H9 (cell line): Measurements from ENCODE around the gene CEP170B. TPM values are rescaled to one million over a fixed set of nuclear protein-coding genes. Genes with fewer than 3 reads are reported as not detected.

Experiments used
- DNase-seq: peaks from one replicate; pipeline ENCODE4 v3.0.0-alpha.2; 2017
- H2AFZ ChIP-seq: one replicate; pipeline ENCODE4 v1.6.1; 2013; ENCODE audit warnings: mild to moderate bottlenecking, low read length, control low read depth, moderate library complexity
- H2AK5ac ChIP-seq: 2 replicates; pipeline ENCODE4 v1.6.1; 2013; ENCODE audit warnings: low read length, control low read depth, mixed read lengths; ENCODE audit not compliant: insufficient read length
- H2BK120ac ChIP-seq: one replicate; pipeline ENCODE4 v1.6.1; 2013; ENCODE audit warnings: low read depth, mild to moderate bottlenecking, low read length, control low read depth, inconsistent platforms; ENCODE audit not compliant: poor library complexity, severe bottlenecking
- H2BK12ac ChIP-seq: 2 replicates; pipeline ENCODE4 v1.6.1; 2013; ENCODE audit warnings: low read length, control low read depth, mixed read lengths, low read depth; ENCODE audit not compliant: insufficient read length
- H2BK15ac ChIP-seq: 2 replicates; pipeline ENCODE4 v1.6.1; 2013; ENCODE audit warnings: low read depth, low read length, control low read depth
- H2BK20ac ChIP-seq: one replicate; pipeline ENCODE4 v1.6.1; 2013; ENCODE audit warnings: low read depth, mild to moderate bottlenecking, low read length, control low read depth, inconsistent platforms; ENCODE audit not compliant: poor library complexity, severe bottlenecking
- H2BK5ac ChIP-seq: 2 replicates; pipeline ENCODE4 v1.6.1; 2013; ENCODE audit warnings: low read length, control low read depth, mixed read lengths; ENCODE audit not compliant: insufficient read length
- H3K14ac ChIP-seq: 2 replicates; pipeline ENCODE4 v1.6.1; 2013; ENCODE audit warnings: low read length, control low read depth; ENCODE audit not compliant: insufficient read depth
- H3K18ac ChIP-seq: 2 replicates; pipeline ENCODE4 v1.6.1; 2013; ENCODE audit warnings: low read depth, mild to moderate bottlenecking, mixed read lengths, low read length, control low read depth; ENCODE audit not compliant: insufficient read length
- H3K23ac ChIP-seq: 2 replicates; pipeline ENCODE4 v1.6.1; 2013; ENCODE audit warnings: low read length, control low read depth, mixed read lengths, low read depth; ENCODE audit not compliant: insufficient read length
- H3K23me2 ChIP-seq: 2 replicates; pipeline ENCODE4 v1.6.1; 2013; ENCODE audit warnings: low read depth, mild to moderate bottlenecking, mixed read lengths, low read length, control low read depth; ENCODE audit not compliant: insufficient read length, poor library complexity, severe bottlenecking
- H3K27ac ChIP-seq: 2 replicates; pipeline ENCODE4 v1.5.1; 2013; ENCODE audit warnings: low read length, control low read depth, mixed read lengths, low read depth; ENCODE audit not compliant: insufficient read length
- H3K27me3 ChIP-seq: 2 replicates; pipeline ENCODE4 v1.6.1; 2013; ENCODE audit warnings: low read length, control low read depth, inconsistent platforms; ENCODE audit not compliant: insufficient read depth
- H3K4ac ChIP-seq: 2 replicates; pipeline ENCODE4 v1.6.1; 2013; ENCODE audit warnings: low read depth, mild to moderate bottlenecking, control low read depth, inconsistent platforms, low read length, moderate library complexity
- H3K4me1 ChIP-seq: 2 replicates; pipeline ENCODE4 v1.6.1; 2013; ENCODE audit warnings: low read length, control low read depth, inconsistent platforms; ENCODE audit not compliant: insufficient read depth
- H3K4me2 ChIP-seq: 2 replicates; pipeline ENCODE4 v1.6.1; 2013; ENCODE audit warnings: low read length, control low read depth, mixed read lengths; ENCODE audit not compliant: insufficient read length, insufficient read depth
- H3K56ac ChIP-seq: 2 replicates; pipeline ENCODE4 v1.6.1; 2013; ENCODE audit warnings: low read depth, mild to moderate bottlenecking, mixed read lengths, low read length, control low read depth; ENCODE audit not compliant: insufficient read length
- H3K79me1 ChIP-seq: 2 replicates; pipeline ENCODE4 v1.6.1; 2013; ENCODE audit warnings: low read depth, mild to moderate bottlenecking, moderate library complexity, low read length, control low read depth, inconsistent platforms; ENCODE audit not compliant: insufficient read depth, poor library complexity, severe bottlenecking
- H3K79me2 ChIP-seq: 2 replicates; pipeline ENCODE4 v1.6.1; 2013; ENCODE audit warnings: low read length, control low read depth, inconsistent platforms; ENCODE audit not compliant: insufficient read depth
- H3K9ac ChIP-seq: 2 replicates; pipeline ENCODE4 v1.6.1; 2013; ENCODE audit warnings: low read length, control low read depth, mixed read lengths; ENCODE audit not compliant: insufficient read length; ENCODE audit errors: extremely low read depth
- H3K9me3 ChIP-seq: one replicate; pipeline ENCODE4 v1.6.1; 2013; ENCODE audit warnings: low read depth, low read length, inconsistent platforms; ENCODE audit not compliant: control insufficient read depth
- H3T11ph ChIP-seq: one replicate; pipeline ENCODE4 v1.6.1; 2013; ENCODE audit warnings: mild to moderate bottlenecking, low read length, control low read depth, inconsistent platforms
- H4K20me1 ChIP-seq: one replicate; pipeline ENCODE4 v1.6.1; 2013; ENCODE audit not compliant: control insufficient read depth, insufficient read length, insufficient read depth
- H4K5ac ChIP-seq: 2 replicates; pipeline ENCODE4 v1.6.1; 2013; ENCODE audit warnings: low read depth, mild to moderate bottlenecking, mixed read lengths, low read length, control low read depth; ENCODE audit not compliant: insufficient read length
- H4K8ac ChIP-seq: replicated peaks from 2 replicates; pipeline ENCODE4 v1.6.1; 2013; ENCODE audit warnings: low read length, control low read depth, mixed read lengths, low read depth; ENCODE audit not compliant: insufficient read length
- H4K91ac ChIP-seq: 2 replicates; pipeline ENCODE4 v1.6.1; 2013; ENCODE audit warnings: low read depth, mild to moderate bottlenecking, moderate library complexity, mixed read lengths, low read length, control low read depth; ENCODE audit not compliant: insufficient read length
- H3K27ac Mint-ChIP-seq, 3 experiments: 2 replicates in 2 of 3; 3 replicates in 1 of 3; pipeline ENCODE4 v1.8.0; 2020 to 2021; ENCODE audit warnings: mixed read lengths in 3 of 3, mild to moderate bottlenecking in 1 of 3, moderate library complexity in 1 of 3
- H3K27me3 Mint-ChIP-seq: 2 replicates; pipeline ENCODE4 v1.8.0; 2021; ENCODE audit warnings: low read depth, mild to moderate bottlenecking, moderate library complexity, mixed read lengths
- H3K36me3 Mint-ChIP-seq, 3 experiments: 2 replicates in 2 of 3; 3 replicates in 1 of 3; pipeline ENCODE4 v1.8.0; 2020 to 2021; ENCODE audit warnings: low read depth in 3 of 3, mixed read lengths in 3 of 3; ENCODE audit not compliant: insufficient read depth in 1 of 3
- H3K4me1 Mint-ChIP-seq, 2 experiments: 2 replicates each; pipeline ENCODE4 v1.8.0; 2020; ENCODE audit warnings: mixed read lengths in 2 of 2
- H3K4me3 Mint-ChIP-seq, 2 experiments: 2 replicates in 1 of 2; 3 replicates in 1 of 2; pipeline ENCODE4 v1.8.0; 2020 to 2021; ENCODE audit warnings: mild to moderate bottlenecking in 2 of 2, mixed read lengths in 2 of 2, moderate library complexity in 1 of 2
- H3K9me3 Mint-ChIP-seq, 2 experiments: 2 replicates in 1 of 2; 3 replicates in 1 of 2; pipeline ENCODE4 v1.8.0; 2020; ENCODE audit warnings: mild to moderate bottlenecking in 2 of 2, mixed read lengths in 2 of 2, moderate library complexity in 1 of 2
- WGBS: extraction: QIAGEN DNeasy Blood & Tissue Kit; methylation state at CpG from one replicate; pipeline ENCODE4 v1.1.7; 2013; ENCODE audit warnings: missing lambda C conversion rate, low lambda C conversion rate, mixed read lengths; ENCODE audit not compliant: insufficient read length; ENCODE audit errors: extremely low coverage; 5-methylcytosine and 5-hydroxymethylcytosine counted together
- total RNA-seq: library from RNA; stranded (reverse); gene quantifications from 2 replicates; pipeline ENCODE4 v1.2.1, GENCODE V29; 2021
- TF ChIP-seq, protein P1 (sequence below): fragments of 200-600 bp; sonication (generic); conservative IDR thresholded peaks from 3 replicates; pipeline ENCODE4 v1.8.0; 2021; ENCODE audit warnings: antibody characterized with exemption, mild to moderate bottlenecking

Gene CEP170B
- total RNA-seq, 1 experiment from 2014 or later: 28.8 TPM

DNA sequence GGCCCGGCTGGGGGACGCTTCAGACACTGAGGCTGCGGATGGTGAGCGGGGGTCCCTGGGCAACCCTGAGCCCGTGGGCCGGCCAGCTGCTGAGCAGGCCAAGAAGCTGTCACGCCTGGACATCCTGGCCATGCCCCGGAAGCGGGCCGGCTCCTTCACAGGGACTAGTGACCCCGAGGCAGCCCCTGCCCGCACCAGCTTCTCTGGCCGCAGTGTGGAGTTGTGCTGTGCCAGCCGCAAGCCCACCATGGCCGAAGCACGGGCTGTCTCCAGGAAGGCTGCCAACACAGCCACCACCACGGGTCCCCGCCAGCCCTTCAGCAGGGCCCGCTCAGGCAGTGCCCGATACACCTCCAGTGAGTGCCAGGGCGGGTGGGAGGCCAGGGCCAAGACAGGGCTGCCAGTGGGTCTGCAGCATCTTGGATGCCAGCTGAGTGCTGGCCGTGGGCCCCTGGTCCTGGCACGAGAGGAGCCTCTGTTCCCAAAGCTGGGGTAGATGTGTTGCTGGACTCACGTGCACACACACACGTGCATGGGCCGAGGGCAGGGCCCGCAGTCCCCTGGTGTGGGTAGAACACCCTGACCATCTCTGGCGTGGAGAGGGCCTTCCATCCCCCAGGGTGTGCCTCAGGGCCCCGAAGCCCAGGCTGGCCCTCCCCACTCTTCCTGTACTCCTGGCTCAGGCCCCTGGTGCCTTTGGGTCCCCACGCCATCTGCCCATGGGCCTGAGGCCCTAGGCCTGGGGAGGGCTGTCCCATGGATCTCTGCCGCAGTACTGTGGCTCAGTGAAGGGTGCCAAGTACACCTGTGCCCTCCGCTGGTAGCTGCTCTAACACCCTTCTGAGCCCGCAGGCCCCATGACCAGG lies 22.8 kb downstream of the CEP170B start:
- no peak overlapping the region for H3T11ph ChIP-seq
- H4K8ac ChIP-seq: no peak overlapping the region
- H3K23ac ChIP-seq: no peak overlapping the region
- WGBS: no CpG with 5 or more reads among the region's 33 CpGs
- no peak overlapping the region for H3K27ac ChIP-seq
- Mint-ChIP-seq H3K9me3 (peaks cover 0 to 5% of the 10 kb centered on the region in 2 experiments; a peak in 1 of 5 replicates), H3K4me3 (no peak overlapping the region), H3K27ac (no peak overlapping the region), H3K4me1 (peaks cover 2 to 4% of the 10 kb centered on the region in 2 experiments; a peak in 3 of 4 replicates), H3K27me3 (no peaks in the 10 kb centered on the region; the same call in none of the 2 replicates), H3K36me3 (peaks cover 2 to 9% (median 6%) of the 10 kb centered on the region in 3 experiments; a peak in 3 of 7 replicates)
- H3K4me1 ChIP-seq: no peaks in the 10 kb centered on the region
- no peak overlapping the region for H2BK20ac ChIP-seq
- H3K79me2 ChIP-seq: no peaks in the 10 kb centered on the region
- no peaks in the 10 kb centered on the region for H3K27me3 ChIP-seq
- no peak overlapping the region for H4K91ac ChIP-seq
- no peaks in the 10 kb centered on the region for H3K79me1 ChIP-seq
- H2AFZ ChIP-seq: no peak overlapping the region
- H2BK12ac ChIP-seq: no peak overlapping the region
- no peak overlapping the region for H2BK15ac ChIP-seq
- no peak overlapping the region for H3K4me2 ChIP-seq
- H3K56ac ChIP-seq: no peak overlapping the region
- no peak for DNase-seq
- H2BK120ac ChIP-seq: no peak overlapping the region
- no peaks in the 10 kb centered on the region for H4K20me1 ChIP-seq
- no peak overlapping the region for H3K18ac ChIP-seq
- H4K5ac ChIP-seq: no peak overlapping the region
- TF ChIP-seq, protein P1, sequence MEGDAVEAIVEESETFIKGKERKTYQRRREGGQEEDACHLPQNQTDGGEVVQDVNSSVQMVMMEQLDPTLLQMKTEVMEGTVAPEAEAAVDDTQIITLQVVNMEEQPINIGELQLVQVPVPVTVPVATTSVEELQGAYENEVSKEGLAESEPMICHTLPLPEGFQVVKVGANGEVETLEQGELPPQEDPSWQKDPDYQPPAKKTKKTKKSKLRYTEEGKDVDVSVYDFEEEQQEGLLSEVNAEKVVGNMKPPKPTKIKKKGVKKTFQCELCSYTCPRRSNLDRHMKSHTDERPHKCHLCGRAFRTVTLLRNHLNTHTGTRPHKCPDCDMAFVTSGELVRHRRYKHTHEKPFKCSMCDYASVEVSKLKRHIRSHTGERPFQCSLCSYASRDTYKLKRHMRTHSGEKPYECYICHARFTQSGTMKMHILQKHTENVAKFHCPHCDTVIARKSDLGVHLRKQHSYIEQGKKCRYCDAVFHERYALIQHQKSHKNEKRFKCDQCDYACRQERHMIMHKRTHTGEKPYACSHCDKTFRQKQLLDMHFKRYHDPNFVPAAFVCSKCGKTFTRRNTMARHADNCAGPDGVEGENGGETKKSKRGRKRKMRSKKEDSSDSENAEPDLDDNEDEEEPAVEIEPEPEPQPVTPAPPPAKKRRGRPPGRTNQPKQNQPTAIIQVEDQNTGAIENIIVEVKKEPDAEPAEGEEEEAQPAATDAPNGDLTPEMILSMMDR: no peak
- H2AK5ac ChIP-seq: no peak overlapping the region
- H2BK5ac ChIP-seq: no peak overlapping the region
- H3K4ac ChIP-seq: no peak overlapping the region
- H3K14ac ChIP-seq: no peak overlapping the region
- H3K9ac ChIP-seq: no peak overlapping the region
- H3K23me2 ChIP-seq: no peaks in the 10 kb centered on the region
- no peaks in the 10 kb centered on the region for H3K9me3 ChIP-seq
